ENCODE measurements around the gene TRIM45.

Gene TRIM45

GRCh38 chr1:117146575-117147340 is 25.2 kb upstream of the TRIM45 start:
- no peaks in the 10 kb centered on the region for H3K36me3 ChIP-seq
- no peaks in the 10 kb centered on the region for H3K4me1 ChIP-seq
- TF ChIP-seq CTCF (IDR thresholded peaks at IDR 0.05), result no peak
- no peak for DNase-seq
- intact Hi-C loops (cut with DNase I; ENCODE audit: low total_unique reads), result no loop called here
- peaks cover 0 to 4% of the 10 kb centered on the region in 2 donors for H3K27me3 ChIP-seq
- H3K27ac ChIP-seq, result no peak overlapping the region
- no peaks in the 10 kb centered on the region for H3K9me3 ChIP-seq
- H3K4me3 ChIP-seq, result no peak overlapping the region

GRCh38 chr1:117146072-117146471 is 24.5 kb upstream of the TRIM45 start:
- Histone ChIP-seq H3K4me3 (no peak overlapping the region), H3K36me3 (no peaks in the 10 kb centered on the region), H3K9me3 (no peaks in the 10 kb centered on the region), H3K27me3 (peaks cover 0 to 4% of the 10 kb centered on the region in 2 donors), H3K27ac (no peak overlapping the region), H3K4me1 (no peaks in the 10 kb centered on the region)
- TF ChIP-seq CTCF (IDR thresholded peaks at IDR 0.05), result no peak
- intact Hi-C loops (cut with DNase I; ENCODE audit: low total_unique reads), result no loop called here
- no peak for DNase-seq

DNA sequence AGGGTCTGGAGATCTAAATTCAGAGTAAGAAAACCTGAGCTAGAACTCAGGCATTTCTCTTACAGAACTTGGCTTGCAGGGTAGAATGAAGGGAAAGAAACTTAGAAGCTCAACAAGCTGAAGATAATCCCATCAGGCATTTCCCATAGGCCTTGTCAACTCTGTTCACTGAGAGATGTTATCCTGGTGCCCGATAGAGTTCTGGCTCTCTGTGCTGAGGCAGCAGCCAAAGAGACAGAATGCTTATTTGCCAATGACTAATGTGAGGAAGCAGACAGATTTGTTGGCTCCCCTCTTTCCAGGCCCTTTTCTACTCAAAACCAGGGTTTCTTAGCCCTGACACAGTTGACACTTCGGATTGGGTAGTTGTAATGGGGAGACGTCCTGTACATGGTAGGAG is 22.3 kb upstream of the TRIM45 start:
- H3K36me3 ChIP-seq, result no peaks in the 10 kb centered on the region
- no peaks in the 10 kb centered on the region for H3K4me1 ChIP-seq
- peaks cover 0 to 4% of the 10 kb centered on the region in 2 donors for H3K27me3 ChIP-seq
- H3K27ac ChIP-seq, result no peak overlapping the region
- DNase-seq, result no peak
- H3K9me3 ChIP-seq, result no peaks in the 10 kb centered on the region
- TF ChIP-seq CTCF (IDR thresholded peaks at IDR 0.05), result no peak
- intact Hi-C loops (cut with DNase I; ENCODE audit: low total_unique reads), result no loop called here
- no peak overlapping the region for H3K4me3 ChIP-seq

DNA sequence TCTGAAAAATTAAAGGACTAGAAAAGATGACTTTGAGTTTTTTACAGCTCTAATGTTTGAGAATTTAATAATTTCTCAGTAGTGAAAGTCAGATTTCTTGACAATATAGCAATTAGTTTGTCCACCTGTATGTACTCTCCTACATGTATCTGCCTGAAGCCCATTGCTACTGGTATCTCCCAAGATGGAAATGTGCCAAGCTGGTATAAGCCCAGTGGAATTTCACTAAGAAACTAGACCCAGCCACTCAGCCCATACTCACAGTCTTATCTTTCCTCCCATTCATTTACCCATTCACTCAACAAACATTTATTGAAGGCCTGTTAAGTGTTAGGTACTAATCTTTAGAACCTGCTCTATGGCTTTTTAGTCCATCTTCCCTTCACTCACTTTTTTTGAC is 21.6 kb upstream of the TRIM45 start:
- TF ChIP-seq CTCF (IDR thresholded peaks at IDR 0.05), result no peak
- H3K9me3 ChIP-seq, result no peaks in the 10 kb centered on the region
- H3K27ac ChIP-seq, result no peak overlapping the region
- no peaks in the 10 kb centered on the region for H3K36me3 ChIP-seq
- DNase-seq, result no peak
- intact Hi-C loops (cut with DNase I; ENCODE audit: low total_unique reads), result no loop called here
- no peak overlapping the region for H3K4me3 ChIP-seq
- H3K4me1 ChIP-seq, result no peaks in the 10 kb centered on the region
- H3K27me3 ChIP-seq, result peaks cover 0 to 4% of the 10 kb centered on the region in 2 donors

GRCh38 chr1:117142200-117142599 is 20.7 kb upstream of the TRIM45 start:
- no peak for TF ChIP-seq CTCF (IDR thresholded peaks at IDR 0.05)
- intact Hi-C loops (cut with DNase I; ENCODE audit: low total_unique reads), result no loop called here
- no peaks in the 10 kb centered on the region for H3K36me3 ChIP-seq
- H3K27ac ChIP-seq, result no peak overlapping the region
- peaks cover 0 to 4% of the 10 kb centered on the region in 2 donors for H3K27me3 ChIP-seq
- no peaks in the 10 kb centered on the region for H3K9me3 ChIP-seq
- H3K4me1 ChIP-seq, result no peaks in the 10 kb centered on the region
- H3K4me3 ChIP-seq, result no peak overlapping the region
- no peak for DNase-seq

All from tibial artery (tissue), 4 donors.